ENCODE results near the gene NAT8.
"Not testable (repeated sequence)": the region's sequence is repeated elsewhere in the genome, so short reads cannot be mapped to it uniquely, and the experiment has no call there.

GRCh38 chr2:73630662-73631266 lies 11.5 kb downstream of the NAT8 start:
- TF ChIP-seq EZH2 (IDR thresholded peaks at IDR 0.05); POLR2AphosphoS5 (IDR thresholded peaks at IDR 0.05; ENCODE audit: borderline replicate concordance, low read depth, low read length); FOXP2 (optimal IDR thresholded peaks at IDR 0.05; ENCODE audit: control extremely low read depth, extremely low read length, insufficient read depth): not testable (repeated sequence)

All from SK-N-MC (cell line).